Sigmoid colon (tissue), 7 donors: ENCODE data around the gene SH3RF3. TPM values are rescaled to one million over a fixed set of nuclear protein-coding genes. Genes with fewer than 3 reads are reported as not detected.

Source experiments
- DNase-seq: peaks from one replicate; pipeline ENCODE4 v3.0.0-alpha.2; 2019
- H3K27ac ChIP-seq, 4 donors: fragments of 200-600 bp; sonication (generic); one replicate each; pipeline ENCODE4 v1.5.1; 2016 to 2019; ENCODE audit warnings: mild to moderate bottlenecking in 1 of 4
- H3K27me3 ChIP-seq, 3 donors: fragments of 200-600 bp; sonication (generic); one replicate each; pipeline ENCODE4 v1.5.1; 2019; ENCODE audit warnings: mild to moderate bottlenecking in 1 of 3
- H3K36me3 ChIP-seq, 4 donors: fragments of 200-600 bp; sonication (generic); one replicate each; pipeline ENCODE4 v1.5.1; 2016 to 2019
- H3K4me1 ChIP-seq, 4 donors: fragments of 200-600 bp; sonication (generic); one replicate each; pipeline ENCODE4 v1.5.1; 2017 to 2019
- H3K4me3 ChIP-seq, 4 donors: fragments of 200-600 bp; sonication (generic); one replicate each; pipeline ENCODE4 v1.5.1; 2017 to 2019; ENCODE audit warnings: mild to moderate bottlenecking in 2 of 4, moderate library complexity in 1 of 4
- H3K9me3 ChIP-seq, 4 donors: fragments of 200-600 bp in 3 of 4; sonication (generic) in 3 of 4; one replicate each; pipeline versions ENCODE4 v1.5.1 to v1.6.1; 2013 to 2019
- EP300 ChIP-seq, 4 donors: sonication (generic); formaldehyde crosslinking; IDR thresholded peaks; one replicate each; pipeline ENCODE4 v1.6.1; 2017; ENCODE audit warnings: antibody characterized with exemption in 4 of 4
- POLR2A ChIP-seq, 2 donors: fragments of 450-650 bp; IDR thresholded peaks; one replicate each; pipeline ENCODE4 v1.6.1; 2016; ENCODE audit warnings: antibody characterized with exemption in 2 of 2, mild to moderate bottlenecking in 2 of 2, moderate library complexity in 2 of 2
- POLR2AphosphoS5 ChIP-seq, 4 donors: sonication (generic); formaldehyde crosslinking; IDR thresholded peaks; one replicate each; pipeline ENCODE4 v1.6.1; 2017; ENCODE audit warnings: antibody characterized with exemption in 4 of 4
- whole genome bisulfite sequencing, 2 donors: extraction: QIAGEN DNeasy Blood & Tissue Kit; methylation state at CpG; one replicate each; pipeline ENCODE4 v1.1.7; 2013; 5-methylcytosine and 5-hydroxymethylcytosine counted together
- intact Hi-C: fragments of 100-400 bp; cut with DNase I; formaldehyde crosslinking; loops from one replicate; pipeline ENCODE4 v1.15.1; 2023
- polyA plus RNA-seq, 3 donors: library from polyadenylated mRNA; stranded (reverse); fragments of 200-250 nt; gene quantifications; one replicate each; pipeline ENCODE4 v1.2.3, GENCODE V29; 2013
- total RNA-seq, 4 donors: library from RNA; depleted of rRNA; stranded (reverse); fragments of >200 nt; gene quantifications; one replicate each; pipeline ENCODE4 v1.1.0, GENCODE V29; 2016
- TF ChIP-seq, protein P1 (sequence below), 4 experiments: fragments of 450-650 bp in 3 of 4; fragments of 200-600 bp in 1 of 4; IDR thresholded peaks; one replicate each; pipeline ENCODE4 v1.5.1; 2016 to 2019; ENCODE audit warnings: antibody characterized with exemption in 4 of 4, mild to moderate bottlenecking in 3 of 4, moderate library complexity in 2 of 4
- donor health status: healthy with polysubstance abuse.
- donor health status: Bipolar disorder and iron deficiency.
- donor health status: healthy.

Gene SH3RF3
- total and polyA plus RNA-seq, 7 donors, result 0.69 to 10.0 (median 3.4) TPM

GRCh38 chr2:109207176-109207575, 78.2 kb downstream of the SH3RF3 start:
- TF ChIP-seq, protein P1, sequence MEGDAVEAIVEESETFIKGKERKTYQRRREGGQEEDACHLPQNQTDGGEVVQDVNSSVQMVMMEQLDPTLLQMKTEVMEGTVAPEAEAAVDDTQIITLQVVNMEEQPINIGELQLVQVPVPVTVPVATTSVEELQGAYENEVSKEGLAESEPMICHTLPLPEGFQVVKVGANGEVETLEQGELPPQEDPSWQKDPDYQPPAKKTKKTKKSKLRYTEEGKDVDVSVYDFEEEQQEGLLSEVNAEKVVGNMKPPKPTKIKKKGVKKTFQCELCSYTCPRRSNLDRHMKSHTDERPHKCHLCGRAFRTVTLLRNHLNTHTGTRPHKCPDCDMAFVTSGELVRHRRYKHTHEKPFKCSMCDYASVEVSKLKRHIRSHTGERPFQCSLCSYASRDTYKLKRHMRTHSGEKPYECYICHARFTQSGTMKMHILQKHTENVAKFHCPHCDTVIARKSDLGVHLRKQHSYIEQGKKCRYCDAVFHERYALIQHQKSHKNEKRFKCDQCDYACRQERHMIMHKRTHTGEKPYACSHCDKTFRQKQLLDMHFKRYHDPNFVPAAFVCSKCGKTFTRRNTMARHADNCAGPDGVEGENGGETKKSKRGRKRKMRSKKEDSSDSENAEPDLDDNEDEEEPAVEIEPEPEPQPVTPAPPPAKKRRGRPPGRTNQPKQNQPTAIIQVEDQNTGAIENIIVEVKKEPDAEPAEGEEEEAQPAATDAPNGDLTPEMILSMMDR (IDR thresholded peaks at IDR 0.05), result no peak
- TF ChIP-seq POLR2AphosphoS5 (IDR thresholded peaks at IDR 0.05), result no peak
- no peak for TF ChIP-seq EP300 (IDR thresholded peaks at IDR 0.05)
- TF ChIP-seq POLR2A (IDR thresholded peaks at IDR 0.05), result no peak
- H3K4me1 ChIP-seq, result peaks cover 0 to 43% (median 28%) of the 10 kb centered on the region in 4 donors
- no peaks in the 10 kb centered on the region for H3K36me3 ChIP-seq
- intact Hi-C loops, result no loop called here
- no peaks in the 10 kb centered on the region for H3K27me3 ChIP-seq
- no peak overlapping the region for H3K4me3 ChIP-seq
- DNase-seq, result no peak
- no peak overlapping the region for H3K27ac ChIP-seq
- H3K9me3 ChIP-seq, result no peaks in the 10 kb centered on the region
- WGBS, 2 donors, result 32 to 86% methylated on average over 1 of the region's 1 CpG

DNA sequence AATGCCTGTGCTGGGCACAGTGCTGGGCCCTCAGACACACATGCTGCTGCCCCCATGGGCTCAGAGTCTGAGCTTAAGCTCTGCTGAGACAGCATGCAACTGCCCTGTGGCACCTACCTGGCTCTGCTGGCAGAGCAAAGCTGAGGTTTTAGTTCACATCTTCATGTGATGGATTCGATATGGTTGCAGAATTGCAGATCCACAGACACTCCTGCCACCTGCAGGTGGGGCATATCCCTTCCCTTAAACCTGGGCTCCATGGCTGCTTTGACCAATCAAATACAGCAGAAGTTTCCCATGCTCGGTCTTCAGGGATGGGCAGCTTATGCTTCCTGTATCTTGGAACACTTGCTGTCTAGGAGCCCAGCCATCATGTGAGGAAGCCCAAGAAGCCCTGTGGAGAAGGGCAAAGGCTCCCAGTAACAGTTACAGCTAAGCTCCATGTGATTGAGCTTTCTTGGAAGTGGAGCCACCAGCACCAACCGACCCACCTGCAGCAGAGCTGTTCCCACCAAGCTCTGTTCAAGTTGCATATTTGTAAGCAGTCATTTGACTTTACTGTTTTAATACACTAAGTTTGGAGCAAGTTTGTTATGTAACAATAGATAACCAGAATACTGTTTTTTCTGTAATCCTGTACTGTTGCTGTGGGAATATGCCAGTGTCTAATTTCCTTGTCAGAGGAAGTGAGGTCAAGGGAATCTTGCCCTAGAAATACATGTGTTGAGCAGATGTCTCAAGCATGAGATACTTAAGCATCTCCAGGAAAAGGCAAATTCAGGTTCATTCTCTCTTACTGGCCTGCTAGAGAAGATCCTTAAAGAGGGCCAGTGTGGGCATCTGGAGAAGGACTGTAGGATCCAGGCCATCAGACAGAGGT, 79.3 kb downstream of the SH3RF3 start:
- TF ChIP-seq POLR2A (IDR thresholded peaks at IDR 0.05) (no peak), EP300 (IDR thresholded peaks at IDR 0.05) (no peak), POLR2AphosphoS5 (IDR thresholded peaks at IDR 0.05) (no peak)
- TF ChIP-seq, protein P1 (IDR thresholded peaks at IDR 0.05), result no peak
- no peak overlapping the region for H3K27ac ChIP-seq
- no peaks in the 10 kb centered on the region for H3K27me3 ChIP-seq
- H3K9me3 ChIP-seq, result no peaks in the 10 kb centered on the region
- H3K36me3 ChIP-seq, result no peaks in the 10 kb centered on the region
- no peak for DNase-seq
- peaks cover 0 to 43% (median 28%) of the 10 kb centered on the region in 4 donors for H3K4me1 ChIP-seq
- no peak overlapping the region for H3K4me3 ChIP-seq
- 83 to 91% methylated on average over 3 of the region's 3 CpGs for WGBS, 2 donors
- intact Hi-C loops, result no loop called here

DNA sequence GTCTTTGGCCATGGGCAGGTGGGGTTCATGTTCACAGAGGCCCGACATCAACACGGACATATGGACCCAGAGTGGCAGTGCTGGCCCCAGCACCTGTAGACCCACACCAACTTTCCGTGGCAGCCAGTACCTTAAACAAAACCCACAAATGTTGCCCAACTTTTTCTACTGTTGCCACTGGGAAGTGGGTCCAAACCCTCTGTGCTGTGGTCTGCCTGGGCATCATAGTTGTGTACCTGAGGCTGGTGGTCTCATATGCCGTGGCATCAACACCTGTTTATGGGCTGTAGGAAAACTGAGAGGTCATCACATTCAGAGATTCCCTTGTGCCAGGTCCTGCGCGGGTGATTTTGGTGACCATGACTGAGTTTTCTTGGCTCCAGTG, 79.9 kb downstream of the SH3RF3 start:
- H3K9me3 ChIP-seq, result no peaks in the 10 kb centered on the region
- no peak overlapping the region for H3K4me3 ChIP-seq
- H3K4me1 ChIP-seq, result peaks cover 0 to 48% (median 28%) of the 10 kb centered on the region in 4 donors
- H3K27me3 ChIP-seq, result no peaks in the 10 kb centered on the region
- intact Hi-C loops, result no loop called here
- peak; percentile 51 for DNase-seq
- H3K36me3 ChIP-seq, result no peaks in the 10 kb centered on the region
- no peak for TF ChIP-seq POLR2AphosphoS5 (IDR thresholded peaks at IDR 0.05)
- no peak for TF ChIP-seq EP300 (IDR thresholded peaks at IDR 0.05)
- TF ChIP-seq, protein P1 (IDR thresholded peaks at IDR 0.05), result no peak
- TF ChIP-seq POLR2A (IDR thresholded peaks at IDR 0.05), result no peak
- 93% methylated on average over 6 of the region's 6 CpGs for WGBS, 2 donors
- H3K27ac ChIP-seq, result peak overlapping the region in 3 of 4 donors; percentile 21 to 62 (median 46)

DNA sequence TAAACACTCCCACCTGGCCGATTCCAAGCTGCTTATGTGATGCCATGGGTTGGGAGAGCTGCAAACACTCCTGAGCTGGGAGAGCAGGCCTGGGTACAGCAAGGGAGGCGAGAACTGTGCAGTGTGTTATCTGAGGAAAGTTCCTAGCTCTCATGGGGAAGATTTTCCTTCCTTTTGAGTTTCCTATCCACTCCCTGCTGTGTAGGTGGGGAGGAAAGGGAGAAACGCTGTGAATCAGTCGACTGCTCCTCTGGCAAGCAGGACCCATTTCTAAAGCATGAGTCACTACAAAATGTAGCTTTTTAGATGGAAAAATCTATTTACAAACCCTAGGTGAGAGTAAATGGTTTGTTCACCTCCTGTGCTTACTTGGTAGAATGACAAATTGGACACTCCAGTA, 80.4 kb downstream of the SH3RF3 start:
- H3K9me3 ChIP-seq, result no peaks in the 10 kb centered on the region
- H3K36me3 ChIP-seq, result no peaks in the 10 kb centered on the region
- DNase-seq, result peak; percentile 62
- 68 to 70% methylated on average over 4 of the region's 4 CpGs for WGBS, 2 donors
- intact Hi-C loops, result no loop called here
- H3K27me3 ChIP-seq, result no peaks in the 10 kb centered on the region
- no peak overlapping the region for H3K4me3 ChIP-seq
- peak overlapping the region in 3 of 4 donors; percentile 21 to 62 (median 46) for H3K27ac ChIP-seq
- peaks cover 0 to 53% (median 28%) of the 10 kb centered on the region in 4 donors for H3K4me1 ChIP-seq
- TF ChIP-seq EP300 (IDR thresholded peaks at IDR 0.05) (no peak), POLR2A (IDR thresholded peaks at IDR 0.05) (no peak), POLR2AphosphoS5 (IDR thresholded peaks at IDR 0.05) (no peak)
- TF ChIP-seq, protein P1 (IDR thresholded peaks at IDR 0.05), result no peak
